HepG2 (cell line): Measurements from ENCODE around the gene KLF5. TPM values are rescaled to one million over a fixed set of nuclear protein-coding genes. Genes with fewer than 3 reads are reported as not detected.

Experiments
- ATAC-seq: fragments of 200-7000 bp; cut with Tn5 transposase; 3 replicates; pipeline ENCODE4 v1.9.1; 2020; ENCODE audit warnings: mild to moderate bottlenecking, moderate library complexity
- BruUV-seq: library from RNA; stranded (reverse); fragments of 400-500 nt; replicated peaks from 2 replicates; lab custom pipeline; 2021; lab: Mats Ljungman, UMichigan
- CTCF ChIA-PET: fragments of 300-600 bp; formaldehyde crosslinking; extraction: SDS; loops from one replicate; lab custom pipeline; 2021; ENCODE audit warnings: low total read pairs, inconsistent platforms, low intra/inter-chr PET ratio; lab: Yijun Ruan, JAX
- POLR2A ChIA-PET: fragments of 350-600 bp; sonication (Branson Sonifier 250); formaldehyde crosslinking; loops from one replicate; lab custom pipeline; 2020; ENCODE audit warnings: antibody characterized with exemption, inconsistent platforms; lab: Yijun Ruan, JAX
- DNase-seq: peaks from one replicate; pipeline ENCODE4 v3.0.0-alpha.2; 2015; ENCODE audit warnings: low spot score
- FAIRE-seq: peaks from 3 replicates; lab custom pipeline; 2011; peaks lifted over from hg19 to GRCh38; lab: Jason Lieb, UNC
- H2AFZ ChIP-seq: one replicate; pipeline ENCODE4 v1.6.1; 2011; ENCODE audit warnings: low read length, inconsistent platforms
- H3K27ac ChIP-seq: fragments of 300-600 bp; 3 replicates; pipeline ENCODE4 v1.8.0; 2011; ENCODE audit warnings: mixed run types, mild to moderate bottlenecking, mixed read lengths, low read length, inconsistent platforms; ENCODE audit not compliant: insufficient read depth; ENCODE audit errors: extremely low read length
- H3K27me3 ChIP-seq, 2 experiments: fragments of 200-600 bp in 1 of 2; 2 replicates in 1 of 2; 3 replicates in 1 of 2; pipeline versions ENCODE4 v1.6.0 to v1.8.0; 2011; ENCODE audit warnings: low read length in 2 of 2, mild to moderate bottlenecking in 2 of 2, moderate library complexity in 2 of 2, inconsistent platforms in 1 of 2; ENCODE audit not compliant: insufficient read depth in 2 of 2, control insufficient read depth in 1 of 2
- H3K36me3 ChIP-seq, 2 experiments: fragments of 200-600 bp in 1 of 2; replicated peaks in 1 of 2; 2 replicates in 1 of 2; 3 replicates in 1 of 2; pipeline versions ENCODE4 v1.5.1 to v1.8.0; 2011; ENCODE audit warnings: low read length in 2 of 2, inconsistent platforms in 1 of 2; ENCODE audit not compliant: insufficient read depth in 2 of 2, control insufficient read depth in 1 of 2
- H3K4me1 ChIP-seq: 2 replicates; pipeline ENCODE4 v1.5.1; 2012; ENCODE audit warnings: low read length, inconsistent platforms; ENCODE audit not compliant: insufficient read depth
- H3K4me2 ChIP-seq: 2 replicates; pipeline ENCODE4 v1.6.0; 2011; ENCODE audit warnings: low read depth, low read length, inconsistent platforms
- H3K4me3 ChIP-seq, 3 experiments: fragments of 200-600 bp in 1 of 3; sonication (generic), shearing (Covaris generic) in 1 of 3; replicated peaks in 1 of 3; 2 replicates each; pipeline ENCODE4 v1.5.1; 2011 to 2016; ENCODE audit warnings: low read length in 3 of 3, inconsistent platforms in 2 of 3, low read depth in 2 of 3, mild to moderate bottlenecking in 2 of 3, control low read depth in 1 of 3, mixed read lengths in 1 of 3; ENCODE audit not compliant: insufficient read depth in 1 of 3
- H3K79me2 ChIP-seq: one replicate; pipeline ENCODE4 v1.6.1; 2011; ENCODE audit warnings: low read length, inconsistent platforms; ENCODE audit not compliant: insufficient read depth
- H3K9ac ChIP-seq: 2 replicates; pipeline ENCODE4 v1.6.0; 2011; ENCODE audit warnings: mild to moderate bottlenecking, low read depth, low read length, inconsistent platforms; ENCODE audit not compliant: insufficient read depth
- H3K9me3 ChIP-seq: 2 replicates; pipeline ENCODE4 v1.5.1; 2012; ENCODE audit warnings: mild to moderate bottlenecking, low read length
- H4K20me1 ChIP-seq: 2 replicates; pipeline ENCODE4 v1.6.0; 2011; ENCODE audit warnings: inconsistent platforms, mild to moderate bottlenecking, low read length, moderate library complexity; ENCODE audit not compliant: insufficient read depth
- ARHGAP35 ChIP-seq: sonication (generic); formaldehyde crosslinking; IDR thresholded peaks from 2 replicates; pipeline ENCODE4 v1.9.0; 2022; ENCODE audit warnings: mild to moderate bottlenecking, inconsistent platforms, moderate library complexity, missing genetic modification reagents, borderline replicate concordance
- EED ChIP-seq: sonication (generic); formaldehyde crosslinking; IDR thresholded peaks from 2 replicates; pipeline ENCODE4 v1.5.0; 2020; ENCODE audit warnings: mild to moderate bottlenecking, missing genetic modification reagents
- PRDM15 ChIP-seq: sonication (generic); formaldehyde crosslinking; IDR thresholded peaks from 2 replicates; pipeline ENCODE4 v1.4.0; 2020; ENCODE audit warnings: missing genetic modification reagents
- RARA ChIP-seq: IDR thresholded peaks from 2 replicates; pipeline ENCODE4 v1.6.1; 2016; ENCODE audit warnings: missing genetic modification reagents, missing compliant biosample characterization
- ZKSCAN1 ChIP-seq: fragments of 150-350 bp; IDR thresholded peaks from 2 replicates; pipeline ENCODE4 v1.6.1; 2014; ENCODE audit warnings: low read length
- ZNF296 ChIP-seq: sonication (generic); formaldehyde crosslinking; conservative IDR thresholded peaks from 2 replicates; pipeline ENCODE4 v1.5.0; 2020; ENCODE audit warnings: mild to moderate bottlenecking, missing genetic modification reagents
- ZNF552 ChIP-seq: sonication (generic); formaldehyde crosslinking; IDR thresholded peaks from 2 replicates; pipeline ENCODE4 v1.9.0; 2022; ENCODE audit warnings: missing genetic modification reagents, mild to moderate bottlenecking, borderline replicate concordance
- ZNF672 ChIP-seq: sonication (generic); formaldehyde crosslinking; IDR thresholded peaks from 2 replicates; pipeline ENCODE4 v1.8.1; 2022; ENCODE audit warnings: missing genetic modification reagents
- ZNF816 ChIP-seq: sonication (generic); formaldehyde crosslinking; IDR thresholded peaks from 2 replicates; pipeline ENCODE4 v1.8.0; 2022; ENCODE audit warnings: missing genetic modification reagents, mild to moderate bottlenecking, borderline replicate concordance
- WGBS: methylation state at CpG from one replicate; pipeline ENCODE4 v1.1.6; 2017; ENCODE audit warnings: low lambda C conversion rate; 5-methylcytosine and 5-hydroxymethylcytosine counted together
- in situ Hi-C: cut with HindIII; loops from 2 replicates; pipeline ENCODE4 v1.10.0; 2017; ENCODE audit warnings: low pct_unique_long_range_greater_than_20kb; ENCODE audit not compliant: extremely low pct_ligation_motif_present
- intact Hi-C: fragments of 100-400 bp; cut with micrococcal nuclease; formaldehyde crosslinking; loops from one replicate; pipeline ENCODE4 v1.10.0; 2022; ENCODE audit not compliant: unreplicated experiment
- polyA plus RNA-seq, 8 experiments: library from polyadenylated mRNA; depleted of rRNA in 3 of 8; stranded (reverse) in 7 of 8; unstranded in 1 of 8; fragments of >200 nt; fragmentation: Illumina TruSeq in 4 of 8; extraction: Trizol in 4 of 8; gene quantifications; 2 replicates each; pipeline versions ENCODE4 v1.2.1 to v1.2.3, GENCODE V29; 2011 to 2016; ENCODE audit warnings: low read depth in 4 of 8, missing spikeins in 1 of 8, mixed read lengths in 1 of 8; ENCODE audit not compliant: insufficient read depth in 1 of 8
- total RNA-seq, 5 experiments: library from RNA; depleted of rRNA; stranded (reverse); fragments of >200 nt; fragmentation: Illumina TruSeq; extraction: Trizol; gene quantifications; 2 replicates each; pipeline ENCODE4 v1.2.3, GENCODE V29; 2016; ENCODE audit warnings: low read depth in 1 of 5
- TF ChIP-seq, protein P1 (sequence below): sonication (generic); formaldehyde crosslinking; IDR thresholded peaks from 2 replicates; pipeline ENCODE4 v1.5.0; 2020; ENCODE audit warnings: mild to moderate bottlenecking, missing genetic modification reagents

The KLF5 gene
- total and polyA plus RNA-seq, 2 of the 13 experiments (the other 11 are each of a cell fraction or from before 2014, with no cell fraction given): 1.7 to 9.2 TPM

- no peaks in the 10 kb centered on the region for H3K36me3 ChIP-seq
- ATAC-seq: no peak; the same call in 2 of the 3 replicates
- peak overlapping the region; percentile 60 for H3K4me2 ChIP-seq
- in situ Hi-C loops: no loop called here
- ChIA-PET POLR2A (no interaction called here), CTCF (no interaction called here)
- intact Hi-C loops: no loop called here
- H3K27ac ChIP-seq: peak overlapping the region; percentile 78
- TSS peak; percentile 81 for BruUV-seq
- H3K9ac ChIP-seq: peak overlapping the region; percentile 14
- no peak for TF ChIP-seq ZNF816 (CRISPR knock-in tag)
- peak; percentile 71 for TF ChIP-seq PRDM15 (CRISPR knock-in tag)
- no peak for TF ChIP-seq ZKSCAN1
- no peak for TF ChIP-seq RARA (CRISPR knock-in tag)
- TF ChIP-seq, protein P1, sequence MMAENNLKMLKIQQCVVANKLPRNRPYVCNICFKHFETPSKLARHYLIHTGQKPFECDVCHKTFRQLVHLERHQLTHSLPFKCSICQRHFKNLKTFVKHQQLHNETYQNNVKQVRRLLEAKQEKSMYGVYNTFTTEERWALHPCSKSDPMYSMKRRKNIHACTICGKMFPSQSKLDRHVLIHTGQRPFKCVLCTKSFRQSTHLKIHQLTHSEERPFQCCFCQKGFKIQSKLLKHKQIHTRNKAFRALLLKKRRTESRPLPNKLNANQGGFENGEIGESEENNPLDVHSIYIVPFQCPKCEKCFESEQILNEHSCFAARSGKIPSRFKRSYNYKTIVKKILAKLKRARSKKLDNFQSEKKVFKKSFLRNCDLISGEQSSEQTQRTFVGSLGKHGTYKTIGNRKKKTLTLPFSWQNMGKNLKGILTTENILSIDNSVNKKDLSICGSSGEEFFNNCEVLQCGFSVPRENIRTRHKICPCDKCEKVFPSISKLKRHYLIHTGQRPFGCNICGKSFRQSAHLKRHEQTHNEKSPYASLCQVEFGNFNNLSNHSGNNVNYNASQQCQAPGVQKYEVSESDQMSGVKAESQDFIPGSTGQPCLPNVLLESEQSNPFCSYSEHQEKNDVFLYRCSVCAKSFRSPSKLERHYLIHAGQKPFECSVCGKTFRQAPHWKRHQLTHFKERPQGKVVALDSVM (CRISPR knock-in tag): peak; percentile 79
- TF ChIP-seq ZNF296: no peak
- TF ChIP-seq ZNF552 (CRISPR knock-in tag): no peak
- TF ChIP-seq EED (CRISPR knock-in tag): no peak
- TF ChIP-seq ARHGAP35 (CRISPR knock-in tag): no peak
- TF ChIP-seq ZNF672: no peak
- peaks cover 26% of the 10 kb centered on the region for H3K4me1 ChIP-seq
- DNase-seq: no peak
- H3K79me2 ChIP-seq: no peaks in the 10 kb centered on the region
- no peaks in the 10 kb centered on the region for H3K9me3 ChIP-seq
- H4K20me1 ChIP-seq: no peaks in the 10 kb centered on the region
- no peak overlapping the region for H3K4me3 ChIP-seq
- no peak overlapping the region for H2AFZ ChIP-seq
- WGBS: 0% methylated on average over 1 of the region's 1 CpG
- FAIRE-seq: no peak
- H3K27me3 ChIP-seq: no peaks in the 10 kb centered on the region
Observed at GRCh38 chr13:73090823-73091187, 32.0 kb downstream of the KLF5 start.
